Measurements from ENCODE around the gene EPG5. TPM values are rescaled to one million over a fixed set of nuclear protein-coding genes. Genes with fewer than 3 reads are reported as not detected.

Gene EPG5
- total RNA-seq, 1 experiment from 2014 or later = 16.1 TPM

DNA sequence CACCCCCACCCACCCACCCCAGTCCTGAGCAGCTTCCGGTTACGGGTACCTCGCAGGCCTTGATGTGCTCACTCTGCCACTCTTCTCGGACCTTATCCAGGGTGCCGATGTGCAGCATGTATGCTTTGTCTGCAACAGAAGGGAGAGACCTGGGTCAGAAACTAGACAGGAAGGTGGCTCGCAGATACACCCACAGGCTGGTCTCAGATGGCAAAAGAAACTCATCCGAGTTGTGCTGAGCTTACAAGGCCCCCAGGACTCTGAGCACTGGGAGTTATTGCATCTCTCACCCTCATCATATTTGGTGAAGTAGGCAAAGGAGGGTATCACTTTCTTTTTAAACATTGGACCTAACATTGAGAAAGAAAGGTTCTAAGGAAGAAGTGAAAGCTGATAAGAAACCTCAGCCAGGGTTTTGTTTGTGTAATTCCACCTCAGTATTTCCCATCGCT lies 30.6 kb upstream of the EPG5 start:
- Histone ChIP-seq H3K9me3 (ENCODE audit: control insufficient read depth, low read depth, low read length) (no peaks in the 10 kb centered on the region), H3K23ac (ENCODE audit: insufficient read length, low read depth, low read length) (no peak overlapping the region), H3K23me2 (ENCODE audit: insufficient read length, low read depth, low read length, poor library complexity, severe bottlenecking) (no peaks in the 10 kb centered on the region), H4K8ac (replicated peaks; ENCODE audit: insufficient read length, low read depth, low read length) (no peak overlapping the region), H3K4me2 (ENCODE audit: insufficient read depth, insufficient read length, low read length) (no peak overlapping the region), H2AFZ (ENCODE audit: low read length) (no peak overlapping the region), H3K79me2 (ENCODE audit: insufficient read depth, low read length) (no peaks in the 10 kb centered on the region), H4K20me1 (ENCODE audit: control insufficient read depth, insufficient read depth, insufficient read length) (no peaks in the 10 kb centered on the region), H3K56ac (ENCODE audit: insufficient read length, low read depth, low read length) (no peak overlapping the region), H2BK15ac (ENCODE audit: low read depth, low read length) (no peak overlapping the region), H3K9ac (ENCODE audit: extremely low read depth, insufficient read length, low read length) (no peak overlapping the region), H3K27me3 (ENCODE audit: insufficient read depth, low read length) (no peaks in the 10 kb centered on the region), H2BK20ac (ENCODE audit: low read depth, low read length, poor library complexity, severe bottlenecking) (no peak overlapping the region), H3K14ac (ENCODE audit: insufficient read depth, low read length) (peak overlapping the region; percentile 73), H2BK5ac (ENCODE audit: insufficient read length, low read length) (no peak overlapping the region), H3K18ac (ENCODE audit: insufficient read length, low read depth, low read length) (peak overlapping the region; percentile 32), H3K4me1 (ENCODE audit: insufficient read depth, low read length) (no peaks in the 10 kb centered on the region; the same call in 1 of the 2 replicates), H2BK12ac (ENCODE audit: insufficient read length, low read depth, low read length) (no peak overlapping the region), H3K79me1 (ENCODE audit: insufficient read depth, low read depth, low read length, poor library complexity, severe bottlenecking) (no peaks in the 10 kb centered on the region), H3K4ac (ENCODE audit: low read depth, low read length) (no peak overlapping the region), H4K91ac (ENCODE audit: insufficient read length, low read depth, low read length) (no peak overlapping the region), H2BK120ac (ENCODE audit: low read depth, low read length, poor library complexity, severe bottlenecking) (no peak overlapping the region), H3T11ph (ENCODE audit: low read length) (no peak overlapping the region), H2AK5ac (ENCODE audit: insufficient read length, low read length) (no peak overlapping the region), H4K5ac (ENCODE audit: insufficient read length, low read depth, low read length) (no peak overlapping the region), H3K27ac (ENCODE audit: insufficient read length, low read depth, low read length) (no peak overlapping the region)
- Mint-ChIP-seq H3K27ac (no peak overlapping the region), H3K9me3 (peaks cover 8 to 13% of the 10 kb centered on the region in 2 experiments; a peak in 4 of 5 replicates), H3K36me3 (ENCODE audit: insufficient read depth in 1 of 3, low read depth in 3 of 3) (peaks cover 0 to 1% (median 0%) of the 10 kb centered on the region in 3 experiments; a peak in 1 of 7 replicates), H3K27me3 (ENCODE audit: low read depth) (no peaks in the 10 kb centered on the region), H3K4me1 (peaks cover 14% of the 10 kb centered on the region in 2 experiments; a peak in 3 of 4 replicates), H3K4me3 (no peak overlapping the region)
- DNase-seq = no peak
- WGBS (ENCODE audit: extremely low coverage, insufficient read length, low lambda C conversion rate) = no CpG with 5 or more reads among the region's 8 CpGs
- TF ChIP-seq, protein P1, sequence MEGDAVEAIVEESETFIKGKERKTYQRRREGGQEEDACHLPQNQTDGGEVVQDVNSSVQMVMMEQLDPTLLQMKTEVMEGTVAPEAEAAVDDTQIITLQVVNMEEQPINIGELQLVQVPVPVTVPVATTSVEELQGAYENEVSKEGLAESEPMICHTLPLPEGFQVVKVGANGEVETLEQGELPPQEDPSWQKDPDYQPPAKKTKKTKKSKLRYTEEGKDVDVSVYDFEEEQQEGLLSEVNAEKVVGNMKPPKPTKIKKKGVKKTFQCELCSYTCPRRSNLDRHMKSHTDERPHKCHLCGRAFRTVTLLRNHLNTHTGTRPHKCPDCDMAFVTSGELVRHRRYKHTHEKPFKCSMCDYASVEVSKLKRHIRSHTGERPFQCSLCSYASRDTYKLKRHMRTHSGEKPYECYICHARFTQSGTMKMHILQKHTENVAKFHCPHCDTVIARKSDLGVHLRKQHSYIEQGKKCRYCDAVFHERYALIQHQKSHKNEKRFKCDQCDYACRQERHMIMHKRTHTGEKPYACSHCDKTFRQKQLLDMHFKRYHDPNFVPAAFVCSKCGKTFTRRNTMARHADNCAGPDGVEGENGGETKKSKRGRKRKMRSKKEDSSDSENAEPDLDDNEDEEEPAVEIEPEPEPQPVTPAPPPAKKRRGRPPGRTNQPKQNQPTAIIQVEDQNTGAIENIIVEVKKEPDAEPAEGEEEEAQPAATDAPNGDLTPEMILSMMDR (conservative IDR thresholded peaks at IDR 0.05) = no peak
